GM13976 (cell line): ENCODE measurements around the gene GPR63.
"Not testable (repeated sequence)": the region's sequence is repeated elsewhere in the genome, so short reads cannot be mapped to it uniquely, and the experiment has no call there.

Source experiments
- DNase-seq: peaks from one replicate; pipeline ENCODE4 v3.0.0; 2012; ENCODE audit warnings: low spot score
- in situ Hi-C: fragments of 300-500 bp; cut with MboI; formaldehyde crosslinking; loops from one replicate; pipeline ENCODE4 v1.12.0; 2022; ENCODE audit warnings: low sequenced_read_pairs, mixed read lengths, inconsistent platforms; ENCODE audit not compliant: unreplicated experiment
- TF ChIP-seq, protein P1 (sequence below): IDR thresholded peaks from 2 replicates; pipeline ENCODE4 v1.5.1; 2012; ENCODE audit warnings: borderline replicate concordance, mild to moderate bottlenecking; ENCODE audit not compliant: insufficient read depth; ENCODE audit errors: extremely low read depth, missing control alignments, control extremely low read depth

GPR63 gene, protein sequence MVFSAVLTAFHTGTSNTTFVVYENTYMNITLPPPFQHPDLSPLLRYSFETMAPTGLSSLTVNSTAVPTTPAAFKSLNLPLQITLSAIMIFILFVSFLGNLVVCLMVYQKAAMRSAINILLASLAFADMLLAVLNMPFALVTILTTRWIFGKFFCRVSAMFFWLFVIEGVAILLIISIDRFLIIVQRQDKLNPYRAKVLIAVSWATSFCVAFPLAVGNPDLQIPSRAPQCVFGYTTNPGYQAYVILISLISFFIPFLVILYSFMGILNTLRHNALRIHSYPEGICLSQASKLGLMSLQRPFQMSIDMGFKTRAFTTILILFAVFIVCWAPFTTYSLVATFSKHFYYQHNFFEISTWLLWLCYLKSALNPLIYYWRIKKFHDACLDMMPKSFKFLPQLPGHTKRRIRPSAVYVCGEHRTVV

DNA sequence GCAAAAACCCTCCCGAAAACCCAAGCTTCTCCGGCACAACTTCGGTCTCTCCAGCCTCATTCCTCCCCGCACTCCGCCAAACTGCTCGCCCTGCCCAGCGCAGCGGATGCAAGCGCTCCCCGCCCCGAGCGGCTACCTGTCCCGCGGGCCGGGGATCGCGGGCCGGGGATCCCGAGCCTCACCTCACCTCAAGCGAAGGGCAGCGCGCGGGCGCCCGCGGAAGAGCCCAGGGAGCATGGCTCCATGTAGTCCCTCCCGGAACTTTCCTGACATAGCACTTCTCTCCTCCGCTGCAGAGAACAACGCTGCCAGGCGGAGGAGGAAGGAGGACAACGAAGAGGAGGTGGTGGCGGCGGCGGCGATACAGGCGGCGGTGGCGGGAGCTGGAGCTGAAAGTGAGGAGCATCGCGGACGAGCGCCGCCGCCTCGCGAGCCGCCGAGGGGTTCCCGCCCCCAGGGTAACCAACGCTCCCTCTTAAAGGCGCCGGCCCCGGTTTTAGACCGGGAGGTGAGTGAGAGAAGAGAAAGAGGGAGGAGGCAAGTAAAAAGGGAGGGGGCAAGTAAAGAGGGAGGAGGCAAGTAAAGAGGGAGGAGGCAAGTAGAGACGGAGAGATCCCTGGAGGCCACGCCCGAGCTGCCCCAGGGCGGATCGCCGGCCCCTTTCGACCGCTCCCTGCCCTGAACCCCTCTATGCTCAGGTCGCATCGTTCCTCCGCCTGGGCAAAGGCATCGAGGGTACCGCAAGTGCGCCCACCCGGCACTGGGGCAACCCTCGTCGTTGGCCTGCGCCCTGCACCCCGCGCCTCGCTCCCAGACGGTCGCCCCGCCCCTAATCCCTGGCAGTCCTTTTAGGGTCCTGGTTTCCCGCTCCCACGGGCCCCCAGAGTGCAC, at the start of gene GPR63:
Gene GPR63, minus strand, starts transcription at position 397 of the 891 bp plus-strand sequence. CDS start 37,746 bp downstream, outside the sequence.
- peak; percentile 93 for DNase-seq
- TF ChIP-seq, protein P1, sequence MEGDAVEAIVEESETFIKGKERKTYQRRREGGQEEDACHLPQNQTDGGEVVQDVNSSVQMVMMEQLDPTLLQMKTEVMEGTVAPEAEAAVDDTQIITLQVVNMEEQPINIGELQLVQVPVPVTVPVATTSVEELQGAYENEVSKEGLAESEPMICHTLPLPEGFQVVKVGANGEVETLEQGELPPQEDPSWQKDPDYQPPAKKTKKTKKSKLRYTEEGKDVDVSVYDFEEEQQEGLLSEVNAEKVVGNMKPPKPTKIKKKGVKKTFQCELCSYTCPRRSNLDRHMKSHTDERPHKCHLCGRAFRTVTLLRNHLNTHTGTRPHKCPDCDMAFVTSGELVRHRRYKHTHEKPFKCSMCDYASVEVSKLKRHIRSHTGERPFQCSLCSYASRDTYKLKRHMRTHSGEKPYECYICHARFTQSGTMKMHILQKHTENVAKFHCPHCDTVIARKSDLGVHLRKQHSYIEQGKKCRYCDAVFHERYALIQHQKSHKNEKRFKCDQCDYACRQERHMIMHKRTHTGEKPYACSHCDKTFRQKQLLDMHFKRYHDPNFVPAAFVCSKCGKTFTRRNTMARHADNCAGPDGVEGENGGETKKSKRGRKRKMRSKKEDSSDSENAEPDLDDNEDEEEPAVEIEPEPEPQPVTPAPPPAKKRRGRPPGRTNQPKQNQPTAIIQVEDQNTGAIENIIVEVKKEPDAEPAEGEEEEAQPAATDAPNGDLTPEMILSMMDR = no peak
- in situ Hi-C loops = no loop called here

DNA sequence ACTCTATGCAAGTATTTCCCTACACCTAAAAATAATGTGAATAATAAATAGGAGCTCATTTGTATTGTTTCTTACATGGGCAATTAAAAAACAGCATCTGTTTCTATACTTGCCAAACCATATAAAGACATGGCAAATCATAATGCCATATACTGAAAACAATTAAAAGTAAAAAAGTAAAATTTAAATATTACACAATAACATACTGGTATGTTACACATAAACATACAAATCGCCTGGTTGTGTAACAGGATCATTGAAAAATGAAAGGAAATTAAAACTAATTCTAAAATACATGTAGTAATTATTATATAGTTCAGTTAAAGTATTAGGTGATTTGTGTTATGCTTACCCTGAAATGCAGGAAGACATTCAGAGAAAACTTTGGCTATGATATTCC, 49.2 kb upstream of the GPR63 start:
- TF ChIP-seq, protein P1 = no peak
- no peak for DNase-seq
- in situ Hi-C loops = loop anchor here (25.0 kb wide), 1 partner anchor 249 kb away; no protein-coding TSS in a partner anchor

GRCh38 chr6:96885187-96885631, 47.9 kb upstream of the GPR63 start:
- DNase-seq = not testable (repeated sequence)
- in situ Hi-C loops = loop anchor here (25.0 kb wide), 1 partner anchor 248 kb away; no protein-coding TSS in a partner anchor

DNA sequence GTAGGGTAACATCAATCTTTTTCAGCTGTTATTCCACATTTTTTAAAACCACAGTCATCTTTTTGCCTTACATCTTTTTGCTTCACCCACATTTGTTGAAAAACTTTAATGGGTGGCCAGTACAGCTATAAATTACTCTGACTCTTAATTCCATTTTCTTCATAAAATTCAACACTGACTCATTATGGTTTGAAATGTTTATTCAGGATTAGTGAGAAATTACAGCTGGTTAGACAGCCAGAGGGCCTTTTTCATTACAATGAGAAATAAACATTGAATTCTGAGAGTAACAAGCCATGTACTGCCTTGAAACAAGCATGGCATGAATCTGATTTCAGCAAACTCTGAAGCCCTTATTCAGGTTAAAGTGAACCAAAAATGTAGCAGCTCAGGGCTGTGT, 40.9 kb upstream of the GPR63 start:
- no peak for DNase-seq
- TF ChIP-seq, protein P1 = no peak
- in situ Hi-C loops = loop anchor here (25.0 kb wide), 1 partner anchor 241 kb away; no protein-coding TSS in a partner anchor

DNA sequence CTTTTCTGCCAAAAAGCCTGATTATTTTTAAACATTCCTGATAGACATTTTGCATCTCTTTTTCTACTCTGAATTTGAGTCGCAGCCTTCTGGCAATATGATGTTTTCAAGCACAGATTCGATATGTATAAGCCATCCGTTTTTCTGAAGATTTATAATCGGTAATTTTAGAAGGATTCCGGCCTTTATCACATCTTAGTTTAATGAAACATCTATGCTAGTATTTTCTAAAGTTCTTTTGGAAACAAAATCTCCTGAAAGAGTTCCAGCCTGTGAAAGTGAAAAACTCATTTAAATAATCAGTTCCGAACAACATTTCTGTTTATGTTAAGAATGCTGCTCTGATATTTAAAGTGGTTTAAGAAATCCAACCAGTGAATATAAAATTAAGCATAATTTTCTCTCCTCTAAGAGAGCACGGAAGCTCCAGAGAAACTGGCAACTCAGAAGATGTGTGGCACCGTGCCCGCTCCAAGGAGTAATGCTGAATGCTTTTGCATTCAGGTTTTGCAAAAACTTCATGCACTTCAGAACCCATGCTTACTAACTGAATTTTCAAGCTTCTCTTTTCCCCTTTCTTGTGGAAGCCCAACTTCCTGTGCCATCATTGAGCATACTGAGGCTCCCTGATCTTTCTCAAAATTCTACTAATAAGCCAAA, 39.7 kb upstream of the GPR63 start:
- TF ChIP-seq, protein P1 = no peak
- in situ Hi-C loops = loop anchor here (25.0 kb wide), 1 partner anchor 240 kb away; no protein-coding TSS in a partner anchor
- DNase-seq = no peak

GRCh38 chr6:96872976-96873375, 35.7 kb upstream of the GPR63 start:
- no peak for DNase-seq
- in situ Hi-C loops = no loop called here
- TF ChIP-seq, protein P1 = no peak
